ENCODE measurements around the gene UBL4B.

GRCh38 chr1:110111081-110111480, 1.2 kb upstream of the UBL4B start:
- TF ChIP-seq POLR2A (IDR thresholded peaks at IDR 0.05) (no peak), CTCF (IDR thresholded peaks at IDR 0.05) (no peak)
